Activated CD8-positive, alpha-beta memory T cell treated with anti-CD3 and anti-CD28 coated beads for 24 hours (primary cell): ENCODE measurements around the gene DAGLB.
"Not testable (repeated sequence)": the region's sequence is repeated elsewhere in the genome, so short reads cannot be mapped to it uniquely, and the experiment has no call there.

Experiments used
- DNase-seq: peaks from one replicate; pipeline ENCODE4 v3.0.0-alpha.2; 2020

DAGLB gene

DNA sequence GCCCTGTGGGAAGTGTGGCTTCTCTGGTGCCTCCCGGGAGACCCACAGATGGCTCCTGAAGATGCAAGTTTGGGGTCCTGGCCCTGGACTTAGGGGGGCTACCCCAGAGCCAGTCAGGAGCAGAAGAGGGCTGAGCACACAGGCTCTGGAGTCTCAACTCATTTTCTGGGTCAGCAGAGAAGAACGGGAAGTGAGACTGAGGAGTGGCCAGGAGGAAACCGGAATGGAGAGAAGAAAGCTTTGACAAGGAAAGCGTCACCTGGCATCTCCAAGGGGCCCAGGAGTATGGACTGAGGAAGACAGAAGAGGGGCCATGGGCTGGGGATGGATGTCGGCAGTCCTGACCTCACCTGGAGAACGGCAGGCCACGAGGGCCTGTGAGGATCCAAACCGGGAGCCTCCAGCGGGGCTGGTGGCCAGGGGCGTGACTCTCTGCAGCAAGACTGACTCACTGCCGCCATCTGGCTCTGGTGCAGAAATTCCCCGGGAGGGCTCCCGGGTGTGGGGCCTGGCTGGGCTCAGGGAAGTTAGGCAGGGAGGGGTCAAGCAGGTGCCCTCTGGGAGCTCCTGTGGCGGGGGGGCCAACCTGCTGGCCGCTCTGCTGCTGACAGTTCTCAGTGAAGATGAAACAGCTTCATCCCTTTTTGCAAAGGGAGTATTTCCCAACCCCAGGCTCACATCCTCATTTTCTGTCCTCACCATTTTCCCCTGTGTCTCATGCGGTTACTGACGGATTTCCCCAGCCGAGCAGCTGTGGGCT, 23.6 kb downstream of the DAGLB start:
- no peak for DNase-seq

DNA sequence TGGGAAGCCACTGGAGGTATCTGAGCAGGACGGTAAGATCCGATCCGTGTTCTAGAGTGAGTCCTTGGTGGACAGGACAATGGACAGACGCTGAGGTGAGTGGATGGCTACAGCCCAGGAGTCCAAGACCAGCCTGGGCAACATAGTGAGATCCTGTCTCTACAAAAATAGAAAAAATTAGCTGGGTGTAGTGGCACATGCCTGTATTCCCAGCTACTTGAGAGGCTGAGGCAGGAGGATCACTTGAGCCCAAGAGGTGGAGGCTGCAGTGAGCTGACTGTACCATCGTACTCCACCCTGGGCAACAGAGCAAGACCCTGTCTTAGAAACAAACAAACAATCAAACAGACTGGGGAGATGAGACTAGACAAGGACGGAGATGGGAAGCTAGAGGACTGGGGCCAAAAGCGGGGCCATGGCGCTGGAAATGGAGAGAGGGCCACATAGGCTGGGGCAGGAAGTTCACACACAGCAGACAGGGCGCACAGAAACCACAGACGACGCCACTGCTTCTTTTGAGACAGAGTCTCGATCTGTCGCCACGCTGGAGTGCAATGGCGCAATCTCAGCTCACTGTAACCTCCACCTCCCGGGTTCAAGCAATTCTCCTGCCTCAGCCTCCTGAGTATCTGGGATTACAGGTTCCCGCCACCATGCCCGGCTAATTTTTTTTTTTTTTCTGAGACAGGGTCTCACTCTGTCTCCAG, 24.7 kb downstream of the DAGLB start:
- DNase-seq = no peak

DNA sequence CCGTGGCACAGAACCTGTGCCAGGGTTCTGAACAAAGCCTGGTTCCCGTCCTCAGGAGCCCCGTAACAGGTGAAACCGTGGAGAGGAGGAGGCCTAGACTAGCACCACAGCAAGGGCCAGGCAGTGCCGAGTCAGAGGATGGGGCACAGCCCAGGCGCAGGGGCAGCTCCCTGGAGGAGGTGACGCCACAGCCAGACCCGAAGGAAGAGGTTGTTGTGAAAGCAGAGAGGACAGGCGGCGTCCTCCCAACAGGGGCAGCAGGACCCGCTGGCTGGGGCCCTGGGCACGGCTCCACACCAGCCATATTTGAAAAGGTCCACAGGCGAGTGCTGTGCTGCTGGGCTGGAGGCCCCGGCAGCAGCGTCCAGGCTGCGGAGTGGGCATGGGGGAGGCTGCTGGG, 25.7 kb downstream of the DAGLB start:
- DNase-seq = no peak

DNA sequence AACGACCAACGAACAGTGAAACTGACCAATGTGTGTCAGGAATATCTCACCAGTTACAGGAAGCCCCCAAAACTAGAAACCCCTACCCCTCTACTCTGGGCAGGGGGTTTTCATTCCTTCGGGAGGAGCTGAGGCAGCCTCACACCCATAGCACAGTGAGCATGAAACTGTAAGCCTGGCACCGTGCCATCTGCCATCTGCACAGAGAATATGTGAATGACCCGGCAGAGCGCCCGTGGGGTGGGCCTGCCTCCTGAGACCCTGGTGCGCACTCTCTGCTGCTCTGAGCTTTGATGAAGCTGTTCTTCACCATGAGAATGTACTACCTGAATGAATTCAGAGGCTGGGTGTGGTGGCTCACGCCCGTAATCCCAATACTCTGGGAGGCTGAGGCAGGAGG, 27.1 kb downstream of the DAGLB start:
- DNase-seq = no peak

DNA sequence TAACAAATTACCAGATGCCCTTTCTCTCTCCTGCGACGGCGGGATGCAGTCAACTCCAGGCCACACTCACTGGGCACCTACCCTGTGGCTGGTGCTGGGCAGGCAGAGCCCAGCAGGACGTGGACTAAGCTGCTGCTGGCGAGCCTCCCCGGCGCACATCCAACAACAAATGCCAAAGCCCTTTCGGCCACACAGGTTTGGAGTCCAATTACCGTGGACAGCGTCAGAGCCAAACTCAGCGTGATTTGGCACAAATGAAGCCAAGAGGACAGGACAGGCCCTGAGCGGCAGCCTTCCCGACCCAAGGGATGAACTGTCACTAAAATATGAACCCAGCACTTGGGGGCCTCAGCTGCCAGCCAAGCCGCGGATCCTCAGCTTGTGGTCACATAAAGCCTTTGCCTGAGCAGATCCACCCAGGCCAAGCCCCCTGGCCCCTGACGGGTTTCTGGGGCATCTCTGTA, 28.4 kb downstream of the DAGLB start:
- no peak for DNase-seq

DNA sequence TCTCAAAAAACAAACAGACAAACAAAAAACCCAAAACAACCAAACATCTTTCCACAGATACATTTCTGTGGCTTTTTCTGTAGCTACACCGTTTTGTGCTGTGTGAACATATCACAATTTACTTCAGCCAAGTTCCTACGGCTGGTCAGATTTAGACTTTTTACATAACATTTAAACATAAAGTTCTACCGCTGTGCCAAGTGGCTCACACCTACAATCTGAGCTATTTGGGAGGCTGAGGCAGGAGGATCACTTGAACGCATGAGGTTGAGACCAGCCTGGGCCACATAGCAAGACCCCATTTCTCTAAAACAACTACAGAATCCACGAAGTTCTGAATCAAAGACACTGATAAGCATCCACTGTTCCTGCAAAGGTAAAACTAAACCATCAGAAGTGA, 30.3 kb downstream of the DAGLB start:
- DNase-seq = no peak

DNA sequence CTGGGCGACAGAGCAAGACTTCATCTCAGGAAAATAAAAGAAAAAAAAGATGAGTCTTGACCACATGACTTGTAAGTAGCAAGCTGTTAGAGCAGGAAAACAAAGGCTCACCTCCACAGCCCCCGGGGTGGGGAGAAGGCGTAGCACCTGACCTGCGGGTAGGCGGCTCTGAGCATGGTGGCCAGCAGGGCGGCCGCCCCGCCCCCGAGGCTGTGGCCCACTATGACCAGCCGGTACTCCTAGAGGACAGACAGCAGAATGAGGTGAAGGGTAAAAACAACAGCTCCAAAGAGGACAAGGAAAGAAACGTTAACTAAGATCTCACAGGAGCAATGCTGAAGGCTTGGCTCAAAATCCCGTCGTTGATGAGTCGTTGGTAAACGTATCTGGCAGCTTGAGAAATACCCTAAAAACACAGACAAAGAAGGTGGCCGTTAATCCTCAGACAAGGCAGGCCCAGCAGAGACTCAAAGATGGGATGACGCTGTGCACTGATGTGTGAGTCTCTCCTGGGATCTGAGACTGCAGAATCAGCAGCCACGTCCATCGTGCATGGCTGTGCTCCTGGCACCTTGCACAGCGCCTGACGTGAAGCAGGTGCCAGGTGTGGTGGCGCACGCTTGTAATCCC, 31.1 kb downstream of the DAGLB start:
- no peak for DNase-seq

DNA sequence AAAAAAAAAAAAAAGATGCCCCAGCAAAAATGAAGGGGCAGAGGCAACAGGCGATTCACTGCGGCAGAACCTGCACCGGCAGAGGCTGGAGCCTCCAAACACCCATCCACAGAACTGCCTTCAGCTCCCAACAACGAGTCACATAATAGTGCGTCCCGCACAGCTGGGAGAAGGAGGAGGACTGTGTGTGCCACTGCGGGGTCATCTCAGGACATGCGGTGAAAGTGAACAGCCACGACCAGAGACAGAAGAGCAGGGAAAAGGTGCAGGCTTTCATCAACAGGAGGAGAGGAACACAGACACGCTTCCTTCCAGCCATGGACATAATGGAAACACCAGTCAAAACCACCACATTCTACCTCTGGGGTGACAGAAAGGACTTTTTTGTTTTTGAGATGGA, 34.1 kb downstream of the DAGLB start:
- no peak for DNase-seq

DNA sequence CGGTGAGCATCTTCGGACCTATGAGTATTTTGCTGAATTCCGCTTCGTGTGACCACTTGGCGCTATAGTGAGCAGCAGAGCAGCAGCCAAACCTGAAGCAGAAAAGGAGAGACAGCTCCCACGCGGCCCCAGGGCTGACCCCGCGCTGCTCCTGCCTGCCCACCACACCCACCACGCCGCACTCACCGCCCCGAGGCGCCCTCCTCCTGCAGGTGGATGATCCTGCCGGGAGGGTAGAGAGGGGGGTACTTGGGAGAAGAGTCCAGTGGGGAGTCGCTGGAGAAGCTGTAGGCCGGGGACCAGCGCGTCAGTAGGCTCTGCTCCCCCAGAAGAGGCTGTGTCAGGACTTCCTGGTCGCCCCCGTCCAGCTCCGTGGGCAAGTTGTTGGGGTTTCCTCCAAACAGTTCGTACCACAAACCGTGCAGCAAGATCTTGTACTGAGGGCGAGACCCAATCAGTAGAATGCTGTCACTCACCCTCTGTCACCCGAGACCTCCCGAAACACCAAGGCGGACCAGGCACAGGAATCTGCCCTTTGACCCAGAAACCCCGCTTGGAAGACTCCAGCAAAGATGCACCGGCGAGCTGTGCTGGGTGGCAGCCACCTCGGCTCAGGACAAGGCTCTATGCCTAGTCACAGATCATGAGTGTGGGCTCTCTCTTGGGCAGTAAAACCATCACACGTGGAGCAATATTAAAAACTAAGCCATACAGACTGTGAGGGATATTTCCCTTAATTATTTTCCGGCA, 37.6 kb downstream of the DAGLB start:
- no peak for DNase-seq

DNA sequence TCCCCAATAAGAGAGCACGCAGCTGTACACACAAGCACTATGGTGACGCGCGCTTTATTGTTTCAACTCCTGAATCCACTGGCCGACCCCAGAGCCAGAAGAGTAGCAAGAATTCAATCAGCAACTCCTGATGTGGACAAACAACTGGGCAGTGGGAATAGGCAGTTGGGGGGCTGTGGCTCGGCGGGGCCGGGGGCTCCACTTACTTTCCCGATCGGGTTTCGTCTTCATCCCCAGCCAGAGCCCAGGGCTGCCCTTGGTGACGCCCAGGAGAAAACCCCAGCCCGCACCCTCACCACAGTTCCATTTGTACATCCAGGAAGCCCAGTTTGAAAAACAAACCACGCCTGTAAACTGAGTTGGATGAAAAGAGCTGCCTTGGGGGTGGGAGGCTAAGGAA, 38.7 kb downstream of the DAGLB start:
- DNase-seq = no peak

DNA sequence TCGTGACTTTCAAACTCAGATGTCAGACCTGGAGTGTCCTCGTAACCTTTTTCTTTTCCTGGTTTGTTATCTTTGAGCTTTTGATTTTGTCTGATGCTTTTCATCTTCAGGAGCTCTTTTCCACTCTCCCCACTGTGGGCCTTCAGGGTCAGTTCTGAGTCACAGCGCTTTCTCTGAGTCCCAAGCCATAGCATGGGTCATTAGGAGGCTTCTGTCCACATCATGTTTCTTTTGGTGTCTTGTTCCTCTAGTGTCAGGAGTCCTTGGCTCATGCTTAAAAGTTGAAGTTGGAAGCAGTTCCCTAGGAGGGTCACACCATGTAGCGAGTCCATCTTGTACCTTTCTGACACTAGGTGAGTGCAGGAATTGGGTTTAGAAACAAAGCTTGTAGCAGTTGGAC, 40.3 kb downstream of the DAGLB start:
- DNase-seq = no peak

DNA sequence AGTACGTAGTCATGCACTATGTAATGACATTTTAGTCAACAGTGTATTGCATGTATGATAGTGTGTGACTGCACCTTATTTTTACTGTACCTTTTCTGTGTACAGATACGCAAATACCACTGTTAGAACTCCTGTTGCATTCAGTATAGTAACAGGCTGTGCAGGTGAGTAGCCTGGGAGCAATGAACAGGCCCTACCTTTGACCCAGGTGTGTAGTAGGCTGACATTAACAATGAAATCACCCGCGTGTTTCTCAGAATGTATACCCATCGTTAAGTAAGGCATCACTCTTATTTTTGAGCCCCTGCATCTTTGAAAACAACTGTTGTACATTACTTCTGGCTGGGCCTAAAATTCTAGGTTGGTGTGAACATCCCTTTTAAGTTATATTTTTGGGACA, 41.6 kb downstream of the DAGLB start:
- no peak for DNase-seq

DNA sequence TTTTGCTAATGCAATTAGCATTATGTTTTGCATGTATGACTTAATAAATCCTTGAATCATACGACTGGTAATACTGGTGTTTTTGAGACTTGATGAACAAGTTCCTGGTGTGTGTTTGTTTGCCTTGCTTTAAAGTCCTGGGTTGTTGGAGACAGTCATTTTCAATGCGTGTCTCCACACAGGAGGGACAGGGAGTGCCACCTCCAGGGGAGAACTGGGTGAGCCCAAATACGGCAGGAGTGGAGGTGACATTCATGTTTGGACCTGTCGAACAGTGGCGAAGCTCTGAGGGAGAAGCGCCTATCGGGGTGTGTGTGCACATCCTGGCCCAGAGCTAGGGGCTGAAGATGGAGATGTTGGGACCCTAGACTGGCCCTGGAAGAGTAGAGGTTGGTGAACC, 43.8 kb downstream of the DAGLB start:
- DNase-seq = no peak

DNA sequence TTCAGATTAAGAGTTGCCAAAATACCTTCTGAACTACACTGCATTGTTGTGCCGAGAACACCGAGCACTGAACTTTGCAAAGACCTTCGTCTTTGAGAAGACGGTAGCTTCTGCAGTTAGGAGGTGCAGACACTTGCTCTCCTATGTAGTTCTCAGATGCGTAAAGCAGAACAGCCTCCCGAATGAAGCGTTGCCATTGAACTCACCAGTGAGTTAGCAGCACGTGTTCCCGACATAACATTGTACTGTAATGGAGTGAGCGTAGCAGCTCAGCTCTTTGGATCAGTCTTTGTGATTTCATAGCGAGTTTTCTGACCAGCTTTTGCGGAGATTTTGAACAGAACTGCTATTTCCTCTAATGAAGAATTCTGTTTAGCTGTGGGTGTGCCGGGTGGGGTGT, 45.0 kb downstream of the DAGLB start:
- no peak for DNase-seq

DNA sequence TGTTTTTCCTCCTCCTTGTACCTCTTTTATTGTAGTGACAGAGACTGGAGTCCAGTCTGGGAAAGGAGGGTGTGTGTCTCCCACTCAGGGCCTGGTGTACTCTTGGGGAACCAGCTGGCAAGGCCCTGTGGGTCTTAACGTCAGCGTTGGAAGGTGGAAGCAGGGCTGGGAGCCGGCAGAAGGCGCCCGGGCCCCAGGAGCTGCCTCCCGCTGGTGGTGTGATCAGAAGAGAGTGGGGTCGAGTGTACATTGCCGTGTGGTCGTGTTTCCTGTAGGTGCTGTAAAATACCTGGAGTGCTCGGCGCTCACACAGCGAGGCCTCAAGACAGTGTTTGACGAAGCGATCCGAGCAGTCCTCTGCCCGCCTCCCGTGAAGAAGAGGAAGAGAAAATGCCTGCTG, 45.7 kb downstream of the DAGLB start:
- DNase-seq = no peak

DNA sequence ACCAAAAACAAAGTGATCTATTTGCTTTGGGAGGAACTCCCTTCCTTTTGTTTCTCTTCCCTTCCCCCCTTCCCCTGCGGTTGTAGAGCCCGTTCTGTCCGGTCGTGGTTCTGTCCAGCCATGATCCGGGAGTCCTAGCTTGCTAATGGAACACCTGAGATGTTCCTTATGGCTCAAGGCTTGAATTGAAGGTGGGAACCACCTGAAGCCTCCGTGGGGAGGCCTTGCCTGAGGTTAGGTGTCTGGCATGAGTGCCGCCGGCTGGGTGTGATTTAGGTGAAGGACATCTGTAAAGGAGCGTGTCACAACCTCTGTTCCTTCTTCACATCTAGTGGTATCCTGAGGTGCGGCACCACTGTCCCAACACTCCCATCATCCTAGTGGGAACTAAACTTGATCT, 46.2 kb downstream of the DAGLB start:
- DNase-seq = no peak

DNA sequence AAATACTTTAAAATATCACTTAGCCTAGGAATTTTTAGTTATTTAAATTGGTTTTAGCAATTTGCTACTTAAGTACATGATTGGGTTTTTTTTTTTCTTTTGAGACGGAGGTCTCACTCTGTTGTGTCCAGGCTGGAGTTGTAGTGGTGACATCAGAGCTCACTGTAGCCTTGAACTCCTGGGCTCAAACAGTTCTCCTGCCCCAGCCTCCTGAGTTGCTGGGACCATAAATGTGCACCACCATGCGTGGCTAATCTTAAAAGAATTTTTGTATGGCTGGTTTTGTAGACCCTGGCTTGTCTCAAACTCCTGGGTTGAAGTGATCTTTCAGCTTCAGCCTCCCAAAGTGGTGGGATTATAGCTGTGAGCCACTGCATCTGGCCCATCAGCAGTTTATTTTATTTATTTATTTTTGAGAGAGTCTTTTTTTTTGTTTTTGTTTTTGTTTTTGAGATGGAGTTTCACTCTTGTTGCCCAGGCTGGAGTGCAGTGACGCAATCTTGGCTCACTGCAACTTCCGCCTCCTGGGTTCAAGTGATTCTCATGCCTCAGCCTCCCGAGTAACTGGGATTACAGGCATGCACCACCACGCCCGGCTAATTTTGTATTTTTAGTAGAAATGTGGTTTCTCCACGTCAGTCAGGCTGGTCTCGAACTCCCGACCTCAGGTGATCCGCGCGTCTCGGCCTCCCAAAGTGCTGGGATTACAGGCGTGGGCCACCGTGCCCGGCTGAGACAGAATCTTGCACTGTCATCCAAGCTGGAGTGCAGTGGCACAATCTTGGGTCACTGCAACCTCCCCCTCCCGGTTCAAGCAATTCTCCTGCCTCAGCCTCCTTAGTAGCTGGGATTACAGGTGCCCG, 47.3 kb downstream of the DAGLB start:
- DNase-seq = not testable (repeated sequence)

DNA sequence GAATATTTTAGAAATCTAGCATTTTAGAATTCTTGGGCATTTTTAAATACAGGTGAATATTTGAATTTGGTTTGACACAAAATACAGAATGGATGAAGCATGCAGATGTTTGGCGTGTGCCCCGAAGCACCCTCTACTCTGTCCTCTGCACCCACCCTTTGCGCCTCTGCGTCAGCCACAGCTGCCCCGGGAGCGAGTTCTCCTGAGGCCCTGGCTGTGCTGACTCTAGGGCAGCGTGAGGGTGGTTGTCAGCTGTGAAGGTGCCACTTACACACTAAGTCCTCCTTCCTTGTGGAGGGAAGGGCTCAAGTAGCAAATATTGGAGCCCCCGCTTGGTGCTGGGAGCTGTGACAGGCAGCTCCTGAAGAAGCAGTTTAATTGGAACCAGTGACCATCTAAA, 48.4 kb downstream of the DAGLB start:
- no peak for DNase-seq

DNA sequence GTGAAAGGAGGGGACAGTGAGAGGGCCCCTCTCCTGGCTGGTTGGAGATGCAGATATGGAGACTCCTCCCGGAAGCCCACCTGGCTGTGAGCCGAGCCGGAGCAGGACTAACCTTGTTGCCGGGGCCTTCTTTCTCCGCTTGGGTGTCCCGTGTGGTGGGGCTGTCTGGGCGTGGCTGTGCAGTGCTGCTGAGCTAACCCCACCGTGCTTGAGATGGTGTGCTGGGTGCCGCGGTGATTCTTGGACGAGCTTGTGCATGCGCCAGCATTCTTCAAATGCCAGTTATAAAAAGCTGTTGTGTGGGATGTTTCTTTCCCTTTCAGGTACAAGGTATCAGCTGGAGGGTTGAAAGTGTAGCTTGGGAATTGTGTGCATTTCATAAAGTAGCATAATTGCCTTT, 48.8 kb downstream of the DAGLB start:
- DNase-seq = no peak

DNA sequence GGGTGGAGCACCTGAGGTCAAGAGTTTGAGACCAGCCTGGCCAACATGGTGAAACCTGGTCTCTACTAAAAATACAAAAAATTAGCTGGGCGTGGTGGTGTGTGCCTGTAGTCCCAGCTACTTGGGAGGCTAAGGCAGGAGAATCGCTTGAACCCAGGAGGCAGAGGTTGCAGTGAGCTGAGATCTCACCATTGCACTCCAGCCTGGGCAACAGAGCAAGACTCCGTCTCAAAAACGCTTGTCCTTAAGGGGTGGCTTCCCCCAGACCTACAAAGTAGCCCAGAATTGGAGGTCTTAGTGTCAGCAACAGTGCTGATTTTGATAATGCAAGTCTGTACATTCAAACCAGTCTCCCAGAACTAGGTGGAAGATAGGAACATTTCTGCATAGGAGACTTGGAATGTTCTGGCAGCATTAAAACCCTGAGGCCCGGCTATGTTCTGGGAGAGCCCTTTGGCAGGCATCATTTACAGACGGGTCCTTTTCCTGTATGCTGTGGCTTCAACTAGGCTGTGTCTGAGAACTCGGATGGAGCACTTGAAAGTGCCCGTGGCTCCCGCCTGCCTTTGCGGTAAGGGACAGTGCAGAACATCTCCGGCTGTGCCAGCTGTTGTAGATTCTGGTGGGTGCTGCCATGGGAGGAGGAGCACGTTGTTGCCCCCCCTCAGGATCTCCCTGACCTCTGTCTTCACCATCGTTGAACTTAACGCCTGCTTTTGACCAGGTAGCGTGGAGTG, 49.8 kb downstream of the DAGLB start:
- not testable (repeated sequence) for DNase-seq

DNA sequence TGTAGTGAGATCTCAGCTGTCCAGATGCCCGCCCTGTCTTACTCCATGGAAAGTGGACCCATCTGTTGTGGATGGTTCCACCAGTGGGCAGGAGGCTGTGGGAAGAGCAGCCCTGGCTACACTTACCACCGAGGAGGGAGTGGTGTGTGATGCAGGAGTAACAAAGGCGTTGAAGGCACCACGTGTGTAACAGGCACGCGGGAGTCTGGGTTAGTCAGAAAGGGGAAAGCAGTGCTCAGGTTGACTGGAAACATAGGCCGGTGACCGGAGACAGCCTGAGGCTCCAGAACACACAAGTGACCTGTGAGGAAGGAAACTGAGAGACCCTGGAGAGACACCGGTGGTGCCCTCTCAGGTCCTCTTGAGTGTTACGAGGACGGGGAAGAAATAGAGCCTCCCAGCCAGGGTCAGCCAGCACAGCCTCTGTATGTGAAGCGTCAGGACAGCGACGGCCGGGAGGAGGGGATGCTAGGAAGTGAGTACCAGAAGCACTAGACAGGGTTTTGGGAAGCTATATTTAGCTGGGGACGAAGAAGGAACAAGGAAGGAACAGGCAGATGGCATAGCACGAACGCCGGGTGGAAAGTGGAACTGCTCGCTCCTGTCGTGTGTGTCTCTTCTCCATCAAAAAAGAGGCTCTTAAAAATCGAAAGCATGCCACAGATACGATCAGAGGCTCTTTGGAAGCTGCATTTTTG, 51.7 kb downstream of the DAGLB start:
- no peak for DNase-seq
